DND-41 (cell line): ENCODE data around the gene SLC10A7.

Experiments
- CTCF ChIP-seq: IDR thresholded peaks from 2 replicates; pipeline ENCODE4 v1.5.1; 2012; ENCODE audit warnings: borderline replicate concordance, low read length, moderate library complexity, mild to moderate bottlenecking; ENCODE audit not compliant: poor library complexity, severe bottlenecking; ENCODE audit errors: extremely low read depth
- EZH2 ChIP-seq: IDR thresholded peaks from 3 replicates; pipeline ENCODE4 v1.6.1; 2012; ENCODE audit warnings: borderline replicate concordance, low read depth, mild to moderate bottlenecking, moderate library complexity, low read length, inconsistent platforms; ENCODE audit not compliant: severe bottlenecking

DNA sequence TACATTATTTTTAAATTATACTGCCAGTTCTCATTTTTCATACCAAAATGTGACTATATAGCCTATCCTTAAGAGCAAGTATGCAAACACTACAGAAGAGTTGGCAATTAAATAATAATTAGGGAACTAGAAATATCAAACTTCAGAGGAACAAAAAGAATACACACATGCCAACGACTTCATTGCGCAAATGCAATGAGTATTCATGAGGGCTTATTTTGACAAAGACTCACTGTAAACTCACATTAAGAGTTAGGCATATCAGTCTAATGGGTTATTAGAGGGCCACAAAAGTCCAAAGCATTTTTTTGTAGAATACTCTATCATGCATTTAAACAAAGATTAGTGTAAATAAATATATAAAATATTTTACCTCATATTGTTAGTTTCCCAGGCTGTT lies 31.6 kb downstream of the SLC10A7 start:
- no peak for TF ChIP-seq CTCF
- no peak for TF ChIP-seq EZH2
